Endometrial microvascular endothelial cells (primary cell): ENCODE data around the gene COL15A1. TPM values are rescaled to one million over a fixed set of nuclear protein-coding genes. Genes with fewer than 3 reads are reported as not detected.

Source experiments
- in situ Hi-C: cut with HindIII; loops from 2 replicates; pipeline ENCODE4 v1.10.0; 2017; ENCODE audit warnings: low sequenced_read_pairs, low pct_unique_long_range_greater_than_20kb; ENCODE audit errors: inconsistent ontology term
- total RNA-seq: library from RNA; depleted of rRNA; stranded (reverse); fragments of >200 nt; gene quantifications from one replicate; pipeline ENCODE4 v1.2.3, GENCODE V29; 2015; ENCODE audit errors: inconsistent ontology term

COL15A1 gene
- total RNA-seq, 1 donor from 2014 or later: 0.28 TPM

DNA sequence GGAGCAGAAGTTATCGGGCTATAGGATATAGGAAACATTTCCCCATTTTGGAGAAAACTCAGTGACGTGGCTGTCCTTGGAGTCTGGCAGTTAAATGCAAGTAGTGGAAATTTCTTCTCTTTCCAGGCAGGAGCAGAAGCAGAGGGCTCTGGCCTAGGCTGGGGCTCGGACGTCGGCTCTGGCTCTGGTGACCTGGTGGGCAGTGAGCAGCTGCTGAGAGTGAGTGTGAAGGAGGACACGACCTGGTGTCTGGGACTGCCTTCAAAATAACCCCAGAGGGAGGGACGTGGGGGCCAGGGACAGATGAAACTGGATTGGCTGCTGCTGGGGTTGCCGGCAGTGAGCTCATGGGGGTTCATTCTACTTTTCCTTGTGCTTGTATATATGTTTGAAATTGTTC lies 79.5 kb downstream of the COL15A1 start:
- in situ Hi-C loops: no loop called here

DNA sequence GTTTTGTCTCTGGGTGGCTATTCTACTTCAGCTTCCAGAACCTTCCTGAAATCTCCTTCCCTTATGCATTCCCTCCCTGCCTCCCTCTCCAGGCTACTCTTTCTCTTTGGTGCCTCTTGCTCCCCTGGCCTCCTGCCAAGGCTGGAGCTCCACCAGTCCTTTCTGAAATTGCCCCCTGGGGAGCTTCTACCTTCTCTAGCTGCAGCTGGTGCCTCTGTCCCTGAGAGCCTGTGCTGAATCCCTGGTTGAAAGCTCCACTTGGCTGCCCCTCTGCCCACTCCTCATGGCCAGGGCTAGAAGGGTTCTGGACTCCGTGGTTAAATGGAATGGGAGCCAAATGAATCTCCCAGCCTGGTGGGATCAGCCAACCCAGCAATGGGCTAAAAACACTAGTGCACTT lies 80.1 kb downstream of the COL15A1 start:
- in situ Hi-C loops: no loop called here

DNA sequence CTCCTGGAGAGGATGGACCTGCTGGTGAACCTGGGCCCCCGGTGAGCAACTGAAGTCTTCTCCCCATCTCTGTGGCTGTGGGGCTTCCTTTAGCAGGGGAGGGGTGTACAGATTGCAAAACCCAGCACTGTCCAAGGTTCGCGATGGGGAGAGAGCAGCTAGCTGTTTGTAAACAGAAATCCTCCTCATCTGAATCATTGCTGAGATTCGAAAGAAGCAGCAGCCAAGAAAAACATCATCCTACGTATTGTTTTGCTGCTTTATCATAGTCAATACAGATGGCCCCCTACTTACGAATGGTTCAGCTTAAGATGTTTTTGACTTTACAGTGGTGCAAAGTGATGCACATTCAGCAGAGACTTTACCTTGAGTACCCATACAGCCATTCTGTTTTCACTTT lies 81.3 kb downstream of the COL15A1 start:
- in situ Hi-C loops: no loop called here

DNA sequence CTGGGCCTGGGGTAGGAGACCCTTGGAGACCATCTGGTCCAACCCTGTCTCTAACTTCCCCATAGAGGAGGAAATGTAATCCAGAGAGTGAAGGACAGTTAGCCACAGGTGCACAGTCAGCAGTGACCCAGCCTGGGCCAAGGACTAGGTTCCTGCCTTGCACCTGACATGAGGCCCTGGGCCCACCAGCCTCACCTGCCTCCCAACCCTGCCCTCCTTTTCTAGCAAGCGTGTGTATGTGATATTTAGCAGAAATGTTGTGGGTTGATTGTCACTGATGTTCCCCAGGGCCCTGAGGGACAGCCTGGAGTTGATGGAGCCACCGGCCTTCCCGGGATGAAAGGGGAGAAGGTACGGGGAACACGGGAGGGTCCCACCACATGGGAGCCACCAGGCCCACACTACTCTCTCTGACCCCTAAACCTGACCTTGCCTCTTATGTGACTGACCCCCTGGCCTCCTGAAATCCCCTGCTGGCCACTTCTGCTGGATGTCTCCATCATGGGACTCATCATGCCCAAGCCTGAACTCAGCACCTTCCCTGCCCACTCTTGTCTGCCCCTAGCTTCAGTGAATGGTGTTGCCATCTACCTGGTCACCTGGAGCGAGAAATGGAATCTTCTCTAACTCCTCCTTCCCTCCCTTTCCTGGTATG lies 82.0 kb downstream of the COL15A1 start:
- in situ Hi-C loops: no loop called here

DNA sequence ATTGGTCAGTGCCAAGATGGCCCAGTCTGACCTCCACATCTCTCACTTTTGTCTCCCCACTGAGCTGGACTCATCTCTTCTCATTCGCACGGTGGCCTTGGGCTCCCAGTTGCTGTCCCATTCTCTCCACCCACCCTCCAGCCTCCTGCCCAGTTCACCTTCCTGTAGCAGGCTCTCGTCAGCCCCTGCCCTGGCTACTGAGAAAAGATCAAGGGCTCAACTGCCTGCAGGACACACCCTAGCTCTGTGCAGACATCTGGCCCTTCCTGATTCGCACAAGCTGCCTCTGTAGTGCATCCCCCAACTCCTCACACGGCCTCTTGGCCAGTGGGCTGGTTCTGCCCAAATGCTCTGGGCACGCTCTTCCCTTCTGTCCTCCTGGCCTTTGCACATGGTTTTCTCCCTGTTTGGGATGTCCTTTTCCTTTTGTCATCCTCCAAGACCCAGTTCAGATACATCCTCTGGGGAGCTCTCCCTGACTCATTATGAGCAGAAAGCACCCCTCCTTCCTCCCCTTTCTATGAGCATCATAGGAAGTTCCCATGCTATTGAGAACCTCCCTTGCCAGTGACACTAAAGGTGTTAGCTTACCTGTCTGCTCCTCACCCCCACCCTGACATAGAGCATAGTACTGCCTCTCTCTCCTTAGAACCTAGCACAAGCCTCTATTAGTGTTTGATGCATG lies 82.7 kb downstream of the COL15A1 start:
- in situ Hi-C loops: no loop called here

DNA sequence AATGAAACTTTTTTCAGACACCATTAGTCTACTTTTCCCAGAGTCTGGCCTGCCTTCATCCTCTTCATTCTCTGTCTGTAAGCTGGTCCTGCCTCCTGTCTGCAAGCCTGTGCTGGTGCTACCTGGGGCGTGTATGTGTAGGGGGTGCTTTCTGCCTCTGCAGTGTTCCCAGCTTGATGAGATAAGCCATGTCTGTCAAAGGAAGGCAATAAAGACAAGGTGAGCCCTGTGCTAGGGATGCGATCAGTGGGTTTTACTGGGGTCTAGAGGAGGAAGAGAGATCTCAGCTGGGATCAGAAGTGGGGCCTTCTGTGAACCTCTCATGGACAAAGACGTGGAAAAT lies 83.2 kb downstream of the COL15A1 start:
- in situ Hi-C loops: no loop called here

DNA sequence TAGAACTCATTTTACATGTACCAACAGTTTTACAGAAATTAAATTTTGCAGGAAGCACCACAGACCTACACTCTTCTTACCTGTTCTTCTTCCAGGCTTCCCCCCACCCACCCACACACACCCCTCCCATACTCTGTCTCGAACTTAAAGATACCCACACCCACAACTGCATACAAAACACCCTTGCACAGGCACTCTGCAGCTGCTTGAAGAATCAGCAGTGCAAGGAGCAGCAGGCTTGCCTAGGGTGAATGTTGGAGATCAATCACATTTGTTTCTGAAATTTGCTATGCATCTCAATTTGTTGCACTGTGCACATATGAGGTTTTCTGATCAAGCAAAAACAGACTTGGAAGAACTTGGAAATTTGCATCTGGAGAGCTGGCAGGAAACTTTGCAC lies 83.7 kb downstream of the COL15A1 start:
- in situ Hi-C loops: no loop called here

DNA sequence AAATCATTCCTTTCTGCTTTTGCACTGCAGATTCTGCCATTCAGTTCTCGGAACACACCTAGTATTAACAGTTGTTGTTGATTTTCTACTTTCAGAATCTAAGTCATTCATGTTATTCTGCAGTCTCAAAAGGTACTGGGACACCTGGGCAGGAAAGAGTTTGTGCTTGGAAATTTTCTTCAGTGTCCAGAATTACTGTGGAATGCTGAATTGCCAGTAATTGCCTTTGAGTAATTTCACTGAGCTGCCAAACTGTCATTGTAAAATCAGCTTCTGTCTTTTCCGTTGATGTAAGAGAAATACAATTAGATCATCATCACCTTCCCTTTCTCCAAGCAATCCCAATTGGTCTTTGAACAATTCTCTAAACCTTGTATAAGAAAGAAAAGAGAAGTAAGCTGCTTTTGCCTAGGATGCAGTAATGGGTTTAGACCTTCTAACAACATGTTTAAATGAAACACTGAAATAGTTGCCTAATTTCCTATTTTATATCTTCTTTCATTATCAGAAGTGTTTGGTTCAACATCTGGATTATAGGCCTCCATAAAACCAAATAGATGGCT lies 85.5 kb downstream of the COL15A1 start:
- in situ Hi-C loops: no loop called here

DNA sequence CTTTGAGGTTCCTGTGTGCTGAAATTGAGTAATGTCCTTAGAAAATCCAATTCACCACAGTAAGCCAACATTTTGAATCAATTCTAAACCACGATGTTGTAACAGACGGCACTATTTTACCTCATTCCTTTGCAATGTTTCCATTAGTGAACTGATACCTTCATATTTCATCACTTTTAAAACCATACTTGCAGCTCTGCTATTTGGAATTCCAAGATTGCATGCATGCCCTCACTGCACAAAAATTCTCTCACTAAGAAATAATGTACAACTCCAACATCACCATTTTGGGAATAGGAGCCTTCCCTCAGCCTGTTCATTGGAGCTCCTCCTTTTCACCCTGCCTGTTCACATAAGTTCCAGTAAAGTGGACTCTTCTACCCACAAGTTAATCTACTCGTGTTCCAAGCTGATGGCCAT lies 86.4 kb downstream of the COL15A1 start:
- in situ Hi-C loops: no loop called here

DNA sequence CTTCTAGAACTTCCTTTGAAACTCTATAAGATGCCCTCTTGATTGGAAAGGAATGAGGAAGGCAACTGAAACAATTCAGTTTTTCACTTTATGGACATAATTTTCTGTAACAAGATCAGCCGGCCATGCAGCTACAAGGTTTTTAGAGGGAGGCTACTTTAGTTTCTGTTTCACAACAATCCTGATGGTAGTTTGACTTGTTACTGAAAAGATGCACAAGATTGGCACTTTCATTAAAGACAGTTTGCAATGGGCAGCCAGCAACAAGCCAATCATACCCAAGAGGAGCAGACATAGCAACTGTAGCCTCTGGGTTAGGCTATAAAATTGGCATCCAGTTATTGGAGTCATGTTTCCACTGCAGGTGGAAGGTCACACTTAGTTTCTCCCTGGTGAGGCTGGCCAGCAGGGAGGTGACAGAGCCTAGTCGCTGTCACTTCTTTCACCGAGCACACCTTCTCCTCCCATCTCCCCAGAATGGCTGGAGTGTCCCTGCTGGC lies 87.0 kb downstream of the COL15A1 start:
- in situ Hi-C loops: no loop called here

DNA sequence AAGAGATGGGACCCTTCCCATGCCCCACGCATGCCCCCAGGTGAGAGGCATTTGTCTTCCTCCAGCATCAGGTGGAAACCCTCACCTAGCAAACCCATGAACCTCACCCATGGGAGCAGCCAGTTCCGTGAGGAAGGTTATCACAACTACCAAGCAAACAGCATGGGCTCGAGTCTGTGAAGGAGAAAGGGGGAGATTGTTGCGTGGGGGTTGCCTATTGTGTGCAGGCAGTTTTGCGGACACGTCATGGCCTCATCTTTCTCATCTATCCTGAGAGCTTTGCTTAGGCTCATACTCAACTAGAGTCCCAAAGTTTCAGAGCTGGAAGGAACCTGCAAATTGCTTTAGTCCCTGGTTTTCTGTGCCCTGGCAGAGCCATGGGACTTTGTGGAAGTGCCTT lies 87.6 kb downstream of the COL15A1 start:
- in situ Hi-C loops: no loop called here

DNA sequence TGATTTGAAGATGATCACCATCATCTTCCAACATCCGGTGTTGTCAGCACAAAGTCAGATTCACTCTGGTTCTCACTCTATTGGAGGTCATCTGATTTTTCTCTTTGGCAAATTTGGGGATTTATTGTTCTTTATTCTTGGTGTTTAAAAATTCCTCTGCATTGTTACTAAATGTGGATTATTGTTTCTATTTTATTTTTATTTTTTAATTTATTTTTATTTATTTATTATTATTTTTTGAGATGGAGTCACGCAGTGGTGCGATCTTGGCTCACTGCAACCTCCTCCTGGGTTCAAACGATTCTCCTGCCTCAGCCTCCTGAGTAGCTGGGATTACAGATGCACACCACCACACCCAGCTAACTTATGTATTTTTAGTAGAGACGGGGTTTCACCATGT lies 88.3 kb downstream of the COL15A1 start:
- in situ Hi-C loops: no loop called here

DNA sequence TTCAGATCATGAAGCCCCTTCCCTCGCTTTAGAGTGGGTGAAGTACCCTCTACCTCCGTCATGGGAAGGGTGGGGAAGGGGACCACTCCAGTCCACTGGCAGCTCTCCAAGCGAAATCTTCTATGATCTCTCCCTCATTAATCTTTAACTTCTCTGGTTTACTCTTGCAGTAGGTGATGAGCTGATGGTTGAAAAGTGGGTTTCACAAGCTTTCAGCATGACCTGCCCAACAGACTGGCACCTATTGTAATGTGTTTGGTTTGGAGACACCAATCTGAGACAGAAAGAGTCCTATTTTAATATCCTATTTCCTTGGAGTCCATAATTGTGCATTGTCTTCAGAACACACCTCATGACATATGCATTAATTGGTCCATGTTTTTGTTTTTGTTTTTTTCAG lies 90.4 kb downstream of the COL15A1 start:
- in situ Hi-C loops: no loop called here

DNA sequence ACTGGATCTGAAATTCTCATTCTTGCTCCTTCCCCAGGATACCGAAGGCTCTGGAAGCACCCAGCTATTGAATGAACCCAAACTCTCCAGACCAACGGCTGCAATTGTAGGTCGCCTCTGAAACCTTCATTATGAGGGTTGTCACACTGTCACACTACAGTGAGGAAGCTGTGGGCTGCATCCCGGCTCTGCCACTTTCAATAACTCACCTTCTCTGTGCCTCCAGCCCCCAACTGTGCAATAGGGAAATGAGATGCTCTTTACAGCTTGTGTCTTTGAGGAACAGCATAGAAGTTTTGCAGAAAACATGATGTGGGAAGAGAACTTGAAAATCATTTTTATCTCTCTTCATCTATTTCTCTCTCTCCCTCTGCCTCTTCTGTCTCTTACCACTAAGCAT lies 91.6 kb downstream of the COL15A1 start:
- in situ Hi-C loops: no loop called here

DNA sequence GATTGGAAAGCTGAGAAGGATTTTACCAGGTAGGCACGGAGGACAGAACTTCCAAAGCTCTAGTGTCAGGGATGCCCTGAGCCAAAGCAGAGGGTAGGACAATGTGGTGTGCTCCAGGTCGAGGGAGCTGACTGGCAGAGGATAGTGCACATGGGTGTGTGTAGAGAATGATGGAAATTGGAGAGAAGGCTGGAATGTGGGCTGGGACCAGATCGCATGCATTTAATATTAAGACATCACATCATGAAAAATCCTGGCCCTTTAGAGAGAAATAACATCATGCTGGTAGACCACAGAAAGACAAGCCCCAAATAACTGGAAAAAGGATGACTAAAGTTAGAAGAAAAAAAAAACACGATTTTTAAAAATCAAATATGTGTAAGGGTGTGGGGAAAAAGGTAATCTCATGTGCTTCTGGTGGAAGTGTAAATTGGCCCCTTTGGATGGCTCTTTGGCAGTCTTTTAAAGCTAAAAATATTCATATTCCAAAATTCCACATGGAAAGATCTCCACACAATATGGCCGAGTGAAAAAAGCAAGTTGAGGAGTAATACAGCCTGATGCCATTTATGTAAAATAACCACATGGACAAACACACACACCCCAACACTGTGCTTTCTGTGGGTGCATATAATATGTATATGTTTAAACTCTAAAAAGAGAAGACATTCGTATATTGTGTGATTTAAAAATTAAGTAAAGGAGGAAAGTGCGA lies 94.2 kb downstream of the COL15A1 start:
- in situ Hi-C loops: no loop called here

DNA sequence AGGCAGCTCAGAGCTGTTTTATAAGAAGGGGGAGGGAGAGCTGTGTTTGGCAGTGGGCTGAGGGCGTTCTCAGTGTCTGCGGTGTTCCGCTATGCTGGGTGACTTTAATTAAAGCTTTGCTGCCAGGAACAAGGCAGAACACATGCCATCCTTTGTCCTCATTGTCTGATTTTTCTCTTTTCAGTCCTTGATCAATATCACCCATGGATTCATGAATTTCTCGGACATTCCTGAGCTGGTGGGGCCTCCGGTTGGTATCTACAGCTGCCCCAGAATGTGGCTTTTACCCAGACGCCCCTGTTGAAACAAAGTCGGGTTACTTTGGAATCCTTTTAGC lies 94.7 kb downstream of the COL15A1 start:
- in situ Hi-C loops: no loop called here

DNA sequence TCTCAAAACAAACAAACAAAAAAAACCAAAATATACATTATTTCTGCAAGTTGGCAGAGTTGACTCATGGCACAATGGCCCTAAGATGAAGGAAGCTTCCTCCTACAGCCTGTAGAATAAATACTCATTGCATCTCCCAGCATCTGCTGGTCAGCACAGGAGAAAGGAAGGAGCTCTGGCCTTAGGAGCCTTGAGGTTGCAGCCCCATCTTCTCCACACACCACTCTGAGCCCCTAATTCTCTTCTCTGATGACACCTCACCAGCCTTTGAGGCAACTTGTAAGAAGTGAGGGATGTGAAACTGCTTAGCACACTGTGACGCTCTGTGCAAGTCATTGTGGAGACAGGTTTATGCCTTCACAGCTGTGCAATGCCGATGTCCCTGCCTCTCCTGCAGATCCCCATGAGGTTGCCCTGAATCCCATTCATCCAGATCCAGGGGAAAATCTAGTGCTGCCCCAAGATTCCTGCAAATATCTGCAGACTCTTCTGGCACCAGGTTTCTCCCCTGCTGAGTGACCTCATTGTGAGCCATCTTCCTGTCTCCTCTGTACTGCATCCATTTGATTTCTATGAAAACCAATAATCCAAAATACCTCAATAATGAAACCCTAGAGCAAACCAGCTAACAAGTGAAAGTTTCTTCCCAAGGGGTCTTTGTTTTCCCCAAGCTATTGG lies 95.9 kb downstream of the COL15A1 start:
- in situ Hi-C loops: no loop called here

DNA sequence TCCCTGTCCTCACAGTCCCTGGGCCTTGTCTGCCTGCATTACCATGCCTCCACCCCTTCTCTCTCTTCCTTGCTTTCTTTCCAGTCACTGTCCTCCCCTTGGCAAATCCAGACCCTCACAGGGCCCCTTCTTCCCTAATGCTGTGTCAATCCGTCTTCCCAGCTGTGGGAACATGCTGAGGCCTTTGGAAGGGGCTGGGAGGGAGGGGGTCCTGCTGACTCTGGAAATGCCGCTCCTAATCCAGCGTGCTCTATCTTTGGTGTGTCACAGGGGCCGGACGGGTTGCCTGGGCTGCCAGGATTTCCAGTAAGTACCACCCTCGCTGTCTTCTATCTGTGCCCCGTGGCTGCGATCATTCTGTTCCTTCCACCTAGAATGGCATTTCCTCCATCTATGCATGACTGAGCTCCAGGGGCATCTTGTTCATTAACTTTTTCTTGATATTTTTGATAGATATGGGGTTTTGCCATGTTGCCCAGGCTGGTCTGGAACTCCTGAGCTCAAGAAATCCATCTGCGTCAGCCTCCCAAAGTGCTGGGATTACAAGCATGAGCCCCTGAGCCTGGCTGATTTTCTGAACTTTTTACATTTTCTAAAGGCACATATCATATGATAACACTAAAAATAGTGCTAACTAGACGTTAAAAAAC lies 96.7 kb downstream of the COL15A1 start:
- in situ Hi-C loops: no loop called here
